ENCODE results near the gene MTHFSD.

MTHFSD gene

DNA sequence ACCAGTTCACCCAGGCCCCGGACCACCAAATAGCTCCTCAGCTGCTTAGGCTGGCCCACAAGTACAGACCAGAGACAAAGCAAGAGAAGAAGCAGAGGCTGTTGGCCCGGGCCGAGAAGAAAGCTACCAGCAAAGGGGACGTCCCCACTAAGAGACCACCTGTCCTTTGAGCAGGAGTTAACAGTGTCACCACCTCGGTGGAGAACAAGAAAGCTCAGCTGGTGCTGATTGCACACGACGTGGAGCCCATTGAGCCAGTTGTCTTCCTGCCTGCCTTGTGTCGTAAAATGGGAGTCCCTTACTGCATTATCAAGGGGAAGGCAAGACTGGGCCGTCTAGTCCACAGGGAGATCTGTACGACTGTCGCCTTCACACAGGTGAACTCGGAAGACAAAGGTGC lies 29.3 kb downstream of the MTHFSD start:
- no peak for DNase-seq

DNA sequence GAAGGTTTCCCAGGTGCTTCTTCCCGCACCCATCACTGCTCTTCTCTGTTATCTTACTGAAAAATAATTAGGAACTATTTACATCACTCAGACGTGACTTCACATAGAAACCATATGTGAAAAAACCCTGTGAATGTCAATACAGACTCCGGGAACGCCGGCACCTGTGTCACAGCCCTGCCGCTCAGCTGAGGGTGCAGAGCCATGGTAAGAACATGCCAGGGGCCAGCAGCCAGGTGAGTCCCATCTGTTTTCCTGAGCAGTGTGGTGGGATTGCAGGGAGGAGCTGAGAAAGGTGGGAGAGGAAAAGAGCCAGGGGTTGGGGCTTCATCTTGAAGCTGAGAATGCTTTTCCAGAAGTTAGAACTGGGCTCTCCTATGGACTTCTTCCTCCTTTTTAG lies 31.0 kb downstream of the MTHFSD start:
- DNase-seq: no peak

DNA sequence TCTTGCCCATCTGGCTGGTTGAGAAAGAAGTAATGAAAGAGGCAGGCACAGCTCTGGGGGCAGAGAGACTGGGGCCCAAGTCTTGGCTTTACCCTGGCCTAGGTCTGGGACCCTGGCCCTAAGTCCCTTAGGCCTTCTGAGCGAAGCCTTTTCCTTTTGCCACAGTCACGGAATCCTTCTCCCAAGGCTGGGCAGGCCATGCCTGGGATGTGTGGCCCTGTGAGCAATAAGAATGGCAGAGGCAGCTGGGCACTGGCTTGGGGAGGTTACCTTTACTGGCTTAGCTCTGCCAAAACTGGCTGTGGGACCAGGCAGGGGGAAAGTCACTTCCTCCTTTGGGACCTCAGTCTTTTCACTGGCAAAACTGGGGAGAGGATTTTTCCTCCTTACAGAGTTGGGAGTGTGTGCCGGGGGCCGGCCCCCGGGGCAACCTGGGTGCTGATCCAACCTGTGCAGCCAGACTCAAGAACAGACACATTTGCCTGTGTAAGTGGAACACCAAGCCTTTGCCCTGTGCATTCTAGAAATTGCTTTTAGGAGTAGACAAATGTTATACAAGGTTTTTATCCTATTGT lies 31.8 kb downstream of the MTHFSD start:
- no peak for DNase-seq

DNA sequence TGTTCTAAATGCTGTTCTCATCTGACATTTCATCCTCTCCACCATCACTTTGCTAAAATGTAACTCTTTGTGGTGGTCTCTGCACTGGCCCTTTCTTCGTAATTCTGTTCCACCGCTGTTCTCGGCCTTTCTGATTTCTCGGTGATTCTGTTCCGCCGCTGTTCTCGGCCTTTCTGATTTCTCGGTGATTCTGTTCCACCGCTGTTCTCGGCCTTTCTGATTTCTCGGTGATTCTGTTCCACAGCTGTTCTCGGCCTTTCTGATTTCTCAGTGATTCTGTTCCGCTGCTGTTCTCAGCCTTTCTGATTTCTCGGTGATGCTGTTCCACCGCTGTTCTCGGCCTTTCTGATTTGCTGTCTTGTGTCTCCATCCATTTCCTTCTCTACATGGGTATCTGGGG lies 32.4 kb downstream of the MTHFSD start:
- no peak for DNase-seq

DNA sequence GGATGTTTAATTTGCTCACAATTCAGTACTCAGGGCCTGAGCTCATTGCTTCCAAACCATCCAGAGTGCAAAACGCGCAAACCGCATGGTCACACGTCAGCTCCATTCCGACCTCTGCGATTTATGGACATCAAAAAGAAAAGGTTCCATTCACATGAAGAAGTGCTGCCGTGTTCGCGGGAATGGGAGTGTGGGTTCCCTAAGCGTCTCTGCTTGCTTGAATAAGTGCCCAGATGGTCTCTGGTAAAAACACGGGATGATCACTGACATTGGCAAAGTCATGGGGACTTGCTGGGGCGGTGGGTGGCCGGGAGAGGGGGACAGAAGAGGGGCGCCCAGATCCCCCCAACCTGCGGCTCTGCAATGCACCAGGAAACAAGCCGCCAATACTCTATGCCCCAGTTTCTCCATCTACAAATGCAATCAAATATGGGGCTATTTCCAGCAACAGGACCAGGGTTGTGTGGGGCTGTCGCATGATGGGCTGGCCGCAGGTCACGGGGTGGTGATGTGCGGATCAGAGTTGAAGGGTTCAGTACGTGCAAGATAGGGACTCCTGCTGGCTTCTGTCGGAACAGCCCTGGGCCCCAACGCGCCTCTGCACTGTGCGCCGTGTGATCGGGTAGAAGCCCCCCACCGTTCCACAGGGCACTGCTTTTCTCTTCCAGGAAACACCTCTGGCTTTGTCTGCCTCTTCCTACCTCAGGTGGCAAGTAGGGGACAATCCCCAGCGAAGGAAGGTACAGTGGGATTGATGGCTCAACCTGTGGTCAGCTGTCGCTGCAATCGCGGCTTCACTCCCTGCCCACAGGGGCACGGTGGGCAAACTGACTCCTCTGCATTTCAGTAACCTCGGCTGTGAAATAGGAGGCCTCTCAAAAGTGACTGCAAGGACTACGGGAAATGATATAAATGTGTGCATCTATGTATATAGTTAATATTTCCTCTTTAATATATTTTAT lies 33.5 kb downstream of the MTHFSD start:
- no peak for DNase-seq

DNA sequence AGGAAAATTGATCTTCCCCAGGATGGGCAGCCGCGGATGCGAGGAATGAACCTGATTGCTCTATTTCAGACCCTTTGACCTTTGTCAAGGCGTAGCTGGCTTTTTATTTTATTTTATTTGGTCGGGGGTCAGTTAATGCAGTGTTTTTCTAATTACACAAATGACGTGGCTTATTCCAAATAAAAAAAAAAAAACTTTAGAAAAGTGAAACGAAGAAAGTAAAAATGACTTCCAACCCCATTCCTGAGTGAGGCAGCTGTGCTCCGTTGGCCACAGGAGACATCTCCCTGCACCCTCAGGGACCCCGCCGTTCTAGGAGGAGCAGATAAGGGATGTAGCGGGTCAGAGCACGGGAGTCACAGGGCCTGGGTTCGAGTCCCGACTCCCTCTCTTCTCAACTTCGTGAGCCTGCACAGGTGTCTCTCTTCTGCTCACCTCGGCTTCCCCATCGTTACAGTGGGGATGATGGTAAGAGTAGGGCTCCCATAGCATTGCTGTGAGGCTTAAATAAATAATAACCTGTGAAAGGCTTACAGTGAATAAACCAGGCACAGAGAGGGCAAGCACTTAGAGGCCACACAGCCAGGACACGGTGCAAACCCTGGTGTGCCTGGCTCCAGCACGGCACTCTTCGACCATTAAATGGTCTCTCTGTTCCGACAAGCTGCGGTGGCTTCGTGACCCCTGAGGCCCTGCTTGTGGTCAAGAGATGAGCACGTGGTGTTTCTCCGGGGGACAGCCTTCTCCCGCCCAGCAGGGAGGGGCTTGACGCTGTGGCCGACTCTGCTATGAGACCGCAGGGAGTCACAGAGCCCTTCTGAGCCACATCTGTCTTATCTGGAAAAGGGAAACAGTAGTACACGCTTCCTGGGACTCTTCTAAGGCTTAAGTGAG lies 34.5 kb downstream of the MTHFSD start:
- no peak for DNase-seq

DNA sequence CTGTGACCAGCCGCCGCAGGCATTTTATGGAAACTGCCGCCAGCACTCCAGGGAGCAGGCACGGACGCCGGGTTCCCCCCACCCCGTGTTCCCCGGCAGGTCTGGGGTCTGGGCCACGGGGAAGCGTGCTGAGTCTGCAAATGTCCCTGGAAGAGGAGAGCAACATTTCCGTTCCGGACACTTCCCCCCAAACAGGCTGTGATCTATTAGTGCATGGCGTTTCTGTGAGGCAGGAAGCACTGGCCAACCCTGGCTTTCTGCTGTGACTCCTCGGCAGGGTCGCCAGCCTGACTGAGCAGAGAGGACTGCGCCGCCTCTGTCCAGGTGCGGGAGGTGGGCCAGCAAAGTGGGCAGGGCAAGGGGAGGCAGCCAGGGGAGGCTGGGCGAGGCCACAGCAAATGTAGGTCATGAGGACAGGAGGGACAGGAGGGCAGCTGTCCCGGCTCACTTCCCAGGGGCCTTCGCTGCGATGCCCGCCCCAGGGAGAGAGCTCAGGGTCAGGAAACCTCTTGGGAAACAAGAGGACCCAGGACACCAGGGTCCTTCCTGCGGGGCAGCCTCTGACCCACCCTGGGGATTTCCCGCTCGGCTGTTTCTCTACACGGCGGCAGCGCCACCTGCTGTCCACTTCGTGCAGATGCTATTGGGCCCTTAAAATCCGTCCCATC lies 35.3 kb downstream of the MTHFSD start:
- DNase-seq: no peak

DNA sequence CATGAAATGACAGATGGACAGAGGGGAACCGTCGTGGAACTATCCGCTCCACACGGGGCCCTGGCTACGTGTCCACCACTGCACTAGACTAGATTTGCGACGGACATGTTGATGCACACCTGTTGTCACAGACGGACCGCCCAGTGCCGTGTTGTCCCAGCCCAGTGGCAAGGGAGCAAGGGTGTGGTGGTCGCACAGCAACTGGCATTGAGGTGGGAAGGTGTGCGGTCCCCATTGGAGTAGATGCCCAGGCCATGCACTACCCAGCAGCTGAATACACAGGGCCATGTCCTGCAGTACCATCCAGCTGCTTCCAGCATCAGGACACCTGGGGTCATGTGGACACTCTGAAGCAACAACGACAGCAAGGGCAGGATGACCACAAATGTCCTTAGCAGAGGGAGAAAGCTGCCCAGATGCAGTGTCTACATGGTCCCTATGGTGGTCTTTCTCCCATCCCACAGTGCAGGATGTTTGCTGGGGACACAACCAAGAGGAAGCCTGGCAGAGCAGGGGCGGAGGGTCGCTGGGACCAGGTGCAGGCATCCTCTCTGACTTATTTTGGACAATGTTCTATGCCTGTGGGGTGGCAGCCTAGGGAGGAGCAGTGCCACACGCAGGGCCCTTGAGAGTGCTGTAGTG lies 35.9 kb downstream of the MTHFSD start:
- DNase-seq: no peak

DNA sequence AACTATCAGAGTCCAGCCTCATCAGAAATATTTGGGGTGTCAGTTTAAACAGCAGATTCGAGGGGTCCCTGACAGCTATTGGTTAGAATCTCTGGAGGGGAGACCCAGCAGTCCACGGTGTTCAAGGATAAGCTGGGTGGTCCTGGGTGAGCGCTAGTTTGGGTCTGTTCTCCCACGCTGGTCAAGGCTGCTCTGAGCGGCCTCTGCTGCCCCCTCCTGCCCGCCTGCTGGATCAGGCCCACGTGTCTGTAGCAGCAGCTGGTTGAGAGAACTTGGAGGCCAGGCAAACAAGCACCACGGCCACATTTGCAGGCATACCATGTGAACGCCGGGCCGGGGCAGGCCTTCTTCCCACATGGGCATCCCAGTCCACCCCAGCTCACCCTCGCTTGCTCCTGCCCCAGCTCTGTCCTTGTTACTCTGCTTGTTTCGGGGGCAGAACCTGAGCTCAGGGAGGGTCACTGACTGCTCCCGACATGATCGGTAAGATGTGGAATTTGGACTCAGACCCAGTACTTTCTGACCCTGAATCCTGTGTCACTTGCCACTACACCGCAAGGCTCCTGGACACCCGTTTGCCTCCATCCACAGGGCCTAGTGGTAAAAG lies 37.3 kb downstream of the MTHFSD start:
- no peak for DNase-seq

DNA sequence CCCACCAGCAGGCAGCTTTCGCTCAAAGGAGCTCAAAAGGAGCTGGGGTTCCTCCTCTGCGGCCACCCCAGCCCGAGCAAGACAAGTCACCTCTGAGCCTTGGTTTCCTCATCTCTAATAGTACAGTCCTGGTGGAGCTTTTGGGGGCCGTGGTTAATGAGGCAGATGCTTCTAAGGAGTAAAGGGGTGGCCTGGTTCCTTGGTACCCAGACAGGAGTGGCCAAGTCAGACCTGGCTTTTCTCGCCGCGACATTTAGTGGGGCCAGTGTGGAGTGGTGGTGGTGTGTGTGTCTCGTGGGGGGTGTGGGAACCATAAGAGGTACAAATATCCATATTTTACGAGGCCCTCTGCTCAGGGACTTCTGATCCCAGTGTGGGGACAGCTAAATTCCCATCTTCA lies 38.0 kb downstream of the MTHFSD start:
- no peak for DNase-seq

DNA sequence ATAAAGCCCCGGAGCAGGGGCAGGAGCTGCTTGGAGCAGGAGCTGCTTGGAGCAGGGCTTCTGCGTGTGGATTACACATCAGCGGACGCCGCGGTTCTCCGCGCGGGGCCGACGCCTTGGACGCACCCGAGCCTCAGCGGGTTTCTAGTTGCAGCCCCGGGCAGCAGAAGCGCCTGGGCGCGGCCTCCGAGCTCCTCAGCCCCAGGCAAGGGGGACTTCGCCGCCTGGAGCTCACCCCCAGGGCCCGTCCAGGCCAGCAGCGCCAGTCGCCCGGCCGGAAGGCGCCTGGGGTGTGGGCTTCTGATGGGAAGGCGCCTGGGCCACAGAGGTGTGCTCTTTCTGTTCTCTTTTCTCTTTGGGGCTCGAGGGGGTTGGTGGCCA lies 38.4 kb downstream of the MTHFSD start:
- no peak for DNase-seq

DNA sequence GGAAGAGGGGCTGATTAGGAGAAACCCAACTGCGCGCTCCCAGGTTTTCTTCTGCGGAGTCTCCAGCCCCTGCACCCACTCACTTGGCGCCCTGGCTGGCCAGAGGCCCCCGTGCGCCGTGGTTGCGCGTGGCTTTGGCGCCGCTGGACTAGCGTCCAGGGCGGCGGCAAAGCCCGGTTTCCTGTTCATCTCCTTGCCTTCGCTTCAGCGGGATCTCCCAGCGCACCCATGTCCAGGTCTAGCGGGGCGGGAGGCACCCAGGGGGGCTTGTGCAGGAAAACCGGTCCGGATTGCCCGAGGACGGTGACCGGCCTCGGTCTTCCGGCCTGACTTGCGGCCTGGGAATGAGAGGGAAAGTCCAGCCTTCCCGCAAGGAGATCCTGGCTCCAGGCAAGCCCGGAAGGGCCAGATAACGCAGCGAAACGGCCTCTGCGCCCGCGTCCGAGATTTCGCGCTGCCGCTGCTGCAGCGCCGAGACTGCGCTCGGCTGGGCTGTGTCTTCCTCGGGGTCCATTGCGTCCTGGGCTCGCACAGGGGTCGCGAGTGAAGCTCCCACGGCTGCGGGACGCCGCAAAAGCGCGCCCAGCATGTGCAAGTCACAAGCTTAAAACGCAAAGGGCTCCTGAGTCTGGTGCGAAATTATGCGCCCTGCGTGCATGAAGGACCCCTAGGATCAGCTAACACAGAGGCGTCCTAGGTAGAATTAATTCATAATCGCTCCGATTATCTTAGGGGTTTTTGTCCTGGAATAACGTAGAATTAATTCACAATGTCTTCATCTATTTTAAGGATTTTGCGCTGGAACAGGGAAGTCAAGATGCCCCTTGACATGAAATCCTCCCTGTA lies 39.0 kb downstream of the MTHFSD start:
- DNase-seq: no peak

DNA sequence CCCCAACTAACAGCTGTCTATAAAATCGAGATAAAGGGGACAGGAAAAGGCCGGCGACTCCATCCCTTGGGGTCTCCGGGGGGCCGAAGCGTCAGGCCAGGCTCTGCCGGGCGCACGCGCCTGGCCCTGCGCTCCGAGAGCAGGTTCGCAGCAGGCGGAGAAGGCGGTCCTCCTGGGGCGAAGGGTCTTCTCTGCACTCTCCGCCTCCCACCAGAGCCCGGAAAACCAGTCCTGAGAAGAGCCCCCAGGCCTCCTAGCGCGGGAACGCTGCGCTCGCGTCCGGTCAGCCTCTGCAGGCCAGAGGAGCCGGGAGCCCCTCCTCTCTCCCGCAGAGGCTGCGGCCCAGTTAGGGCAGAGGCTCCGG lies 39.6 kb downstream of the MTHFSD start:
- no peak for DNase-seq

DNA sequence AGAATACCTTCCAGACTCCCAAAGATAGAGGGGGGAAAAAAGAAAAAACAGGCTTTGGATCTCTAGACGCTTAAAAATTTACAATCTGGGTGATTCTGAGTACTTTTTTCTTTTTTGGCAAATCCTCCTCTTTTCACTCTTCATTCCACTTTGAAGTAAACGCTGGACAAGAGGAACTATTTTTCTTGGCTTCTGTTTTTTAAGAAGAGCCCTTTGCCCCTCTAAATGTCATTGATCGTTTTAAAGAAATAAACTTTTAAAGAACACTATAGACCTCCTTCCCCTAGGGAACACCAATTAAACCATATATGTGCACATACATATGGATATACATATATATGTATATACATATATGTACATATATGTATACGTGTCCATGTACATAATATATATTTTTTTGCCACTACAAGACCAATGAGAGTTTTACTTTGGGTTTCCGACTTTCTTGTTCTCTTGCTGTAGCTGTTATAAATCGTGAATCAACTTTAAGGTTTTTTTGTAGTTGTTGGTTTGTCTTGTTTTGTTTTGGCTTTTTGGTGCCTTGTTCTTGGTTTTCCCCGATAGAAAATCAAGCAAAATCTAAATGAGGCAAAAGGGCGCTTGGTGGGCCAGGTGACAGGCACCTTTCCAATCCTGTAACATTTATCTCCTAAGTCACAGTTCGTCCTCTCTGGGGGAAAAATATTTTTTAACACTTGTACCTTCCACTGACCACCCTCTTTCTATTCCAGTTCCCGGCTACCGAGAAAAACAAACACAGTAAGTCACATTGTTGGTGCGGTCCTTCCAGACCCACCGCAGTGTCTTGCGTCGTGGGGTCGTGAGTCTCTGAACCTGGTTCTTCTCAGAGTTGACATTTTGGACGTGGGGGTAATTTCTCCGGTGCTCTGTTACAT lies 40.3 kb downstream of the MTHFSD start:
- no peak for DNase-seq

DNA sequence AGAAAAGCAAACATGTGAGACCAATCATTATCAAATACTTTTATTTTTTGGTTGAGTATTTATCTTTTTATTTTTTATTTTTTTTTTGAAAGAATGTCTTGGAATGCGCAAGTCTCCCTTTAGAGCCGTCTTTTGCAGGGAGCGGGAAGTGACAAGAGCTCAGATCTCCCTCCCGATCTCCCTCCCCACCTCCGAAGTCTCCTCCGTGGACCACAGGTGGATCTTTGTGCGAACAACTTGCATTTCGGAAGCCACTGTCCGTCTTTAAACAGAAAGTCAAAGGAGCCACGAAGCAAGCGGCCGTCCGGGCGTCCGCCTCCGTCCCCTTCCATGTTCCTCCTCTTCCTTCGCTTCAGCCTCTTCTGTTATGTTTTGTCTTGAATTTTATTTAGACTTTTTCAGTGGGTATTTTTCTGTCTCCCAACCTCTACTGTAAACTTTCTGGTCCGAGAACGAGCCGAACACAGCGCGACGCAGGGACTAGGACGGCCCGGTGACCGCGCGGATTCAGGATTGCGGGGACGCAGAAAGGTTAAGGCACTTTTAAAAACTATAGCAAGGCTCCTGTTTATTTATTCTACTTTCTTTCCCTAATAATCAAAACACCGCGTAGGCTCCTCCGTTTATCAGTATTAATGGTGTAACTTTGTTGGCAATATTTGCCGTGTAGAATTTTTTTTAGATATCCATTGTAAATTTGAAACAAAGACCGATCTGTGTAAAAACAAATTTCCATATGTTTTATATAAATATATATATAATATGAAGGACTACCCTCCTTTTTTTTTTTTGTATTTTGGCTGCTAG lies 41.4 kb downstream of the MTHFSD start:
- no peak for DNase-seq

DNA sequence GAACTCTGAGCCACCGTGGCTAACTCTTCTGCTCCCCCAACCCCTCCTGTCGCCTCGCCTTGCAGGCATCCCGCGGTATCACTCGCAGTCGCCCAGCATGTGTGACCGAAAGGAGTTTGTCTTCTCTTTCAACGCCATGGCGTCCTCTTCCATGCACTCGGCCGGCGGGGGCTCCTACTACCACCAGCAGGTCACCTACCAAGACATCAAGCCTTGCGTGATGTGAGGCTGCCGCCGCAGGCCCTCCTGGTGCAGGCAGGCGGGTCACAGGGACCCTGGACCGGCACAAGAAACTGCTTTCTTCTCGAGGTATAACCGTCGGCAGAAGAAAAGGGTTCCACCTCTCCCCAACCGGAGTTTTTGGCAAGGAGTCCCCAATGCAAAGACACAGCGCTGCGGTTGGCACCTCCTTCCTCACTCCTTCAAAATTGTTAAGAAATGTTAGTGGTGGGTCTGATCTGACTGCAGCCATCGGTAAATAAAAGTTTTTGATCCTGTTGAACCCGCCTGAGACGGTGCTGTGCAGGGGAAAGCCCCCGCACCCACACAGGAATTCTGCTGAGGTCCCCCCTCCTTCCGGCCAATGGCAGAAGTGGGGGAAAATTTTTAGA lies 42.1 kb downstream of the MTHFSD start:
- DNase-seq: no peak

DNA sequence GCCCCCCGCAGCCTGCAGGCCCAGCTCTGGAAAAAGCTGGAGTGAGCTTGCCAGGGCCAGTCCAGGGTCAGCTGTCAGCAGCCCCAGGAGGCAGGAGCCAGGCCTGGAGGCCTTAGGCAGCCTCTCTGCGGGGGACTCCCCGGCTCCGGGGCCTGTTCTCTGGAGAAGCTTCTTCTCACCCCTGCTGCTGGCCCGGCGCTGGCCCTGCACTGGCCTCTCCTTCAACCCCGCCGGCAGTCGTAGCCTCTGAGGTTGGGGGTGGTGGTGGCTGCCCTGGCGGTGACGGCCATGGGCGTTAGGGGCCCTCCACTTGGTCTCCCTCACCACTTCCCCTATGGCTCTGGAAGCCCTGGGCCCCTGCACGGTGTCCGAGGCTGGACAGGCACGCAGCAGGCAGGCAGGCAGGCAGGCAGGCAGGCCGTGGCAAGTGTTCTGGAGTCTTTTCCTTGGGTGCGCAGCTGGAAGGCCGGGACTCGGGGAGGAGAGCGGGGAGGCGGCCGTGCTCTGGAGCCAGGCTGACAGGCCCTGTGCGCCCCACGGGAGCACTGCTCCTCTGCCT lies 42.7 kb downstream of the MTHFSD start:
- no peak for DNase-seq
